ENCODE results near the gene SENP1.

GRCh38 chr12:48003226-48004052 lies 102.4 kb downstream of the SENP1 start:
- TF ChIP-seq CTCF (IDR thresholded peaks at IDR 0.05) (no peak), POLR2A (IDR thresholded peaks at IDR 0.05) (no peak)
